NCI-H2081 (cell line): ENCODE data around the gene DENND1A.
"Not testable (repeated sequence)": the region's sequence is repeated elsewhere in the genome, so short reads cannot be mapped to it uniquely, and the experiment has no call there.

ENCODE experiments used
- DNase-seq, 2 experiments: peaks; one replicate each; lab custom pipeline; 2025; lab: John Stamatoyannopoulos, UW

The DENND1A gene

GRCh38 chr9:123654994-123655637 is 274.8 kb downstream of the DENND1A start:
- DNase-seq: no peak

DNA sequence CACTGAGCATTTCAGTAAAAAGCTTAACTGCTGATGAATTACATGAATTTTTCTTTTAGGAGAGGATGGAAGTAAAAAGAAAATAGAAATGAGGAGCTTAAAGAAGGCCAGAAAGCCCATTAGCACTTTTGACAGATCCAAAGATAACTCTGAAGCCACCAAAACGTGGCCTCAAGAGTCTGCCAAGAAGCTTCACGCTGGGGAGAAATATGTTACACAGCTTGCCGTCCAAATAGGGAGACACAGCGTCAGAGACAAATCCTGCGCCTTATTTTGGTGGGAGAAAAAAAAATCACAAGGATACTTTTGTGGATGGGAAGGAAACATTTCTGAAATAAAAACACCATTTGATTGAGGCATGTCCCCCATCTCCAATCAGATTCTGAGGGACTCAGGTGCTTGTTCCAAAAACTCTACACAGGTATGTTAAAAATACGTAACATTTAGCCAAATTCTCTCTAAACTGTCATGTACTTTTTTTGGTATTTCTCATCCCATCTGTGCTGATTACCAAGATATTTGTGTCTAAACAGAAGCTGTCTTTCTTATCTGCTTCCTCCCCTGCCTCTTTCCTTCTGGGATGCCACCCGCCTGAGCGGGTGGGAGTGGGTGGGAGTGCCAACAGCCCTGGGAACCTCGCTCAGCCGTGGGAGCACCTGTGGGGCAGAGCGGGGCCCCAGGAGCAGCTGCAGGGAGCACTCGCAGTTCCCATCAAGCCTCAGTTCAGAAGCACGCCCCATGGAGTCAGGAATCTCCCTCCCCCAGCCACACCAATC is 275.5 kb downstream of the DENND1A start:
- no peak for DNase-seq

DNA sequence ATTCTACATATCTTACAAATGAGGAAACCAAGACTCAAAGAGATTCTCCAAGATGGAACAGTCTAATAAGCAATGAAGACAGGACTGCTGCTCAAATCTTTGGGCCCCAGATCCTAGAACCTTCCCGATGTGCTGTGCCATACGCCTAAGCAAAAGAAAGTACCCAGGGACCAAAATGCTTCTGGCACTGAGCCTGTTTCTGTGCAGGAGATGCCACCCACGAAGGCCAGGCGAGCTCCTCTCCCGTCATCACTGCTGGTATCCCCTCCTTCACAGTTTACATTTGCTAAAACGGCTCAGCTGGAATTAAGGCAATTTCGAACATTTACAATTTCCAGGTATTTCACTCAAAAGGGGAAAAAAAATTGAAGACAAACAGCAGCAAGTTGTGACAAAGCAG is 277.5 kb downstream of the DENND1A start:
- DNase-seq: peak in 1 of 2 experiments; percentile 26

DNA sequence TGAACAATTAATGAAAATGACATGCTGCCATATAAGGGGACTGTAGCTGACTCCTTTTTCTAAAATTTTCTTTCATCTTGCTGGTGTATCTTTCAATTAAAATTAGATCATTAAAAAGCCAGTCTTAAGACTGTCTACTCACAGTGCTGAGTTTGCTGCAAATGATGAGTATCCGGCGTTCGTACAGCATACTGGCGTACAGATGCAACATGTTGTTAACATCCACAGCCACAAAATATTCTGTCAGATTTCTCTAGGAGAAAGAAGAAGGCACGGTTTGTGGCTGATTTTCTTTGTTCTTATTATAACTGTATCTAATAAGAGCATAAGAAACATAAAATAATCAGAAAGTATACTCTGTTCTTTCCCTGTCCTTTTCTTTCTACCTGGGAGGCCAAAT is 278.1 kb downstream of the DENND1A start:
- no peak for DNase-seq

GRCh38 chr9:123651273-123651672 is 278.7 kb downstream of the DENND1A start:
- peak in 1 of 2 experiments; percentile 11 for DNase-seq

DNA sequence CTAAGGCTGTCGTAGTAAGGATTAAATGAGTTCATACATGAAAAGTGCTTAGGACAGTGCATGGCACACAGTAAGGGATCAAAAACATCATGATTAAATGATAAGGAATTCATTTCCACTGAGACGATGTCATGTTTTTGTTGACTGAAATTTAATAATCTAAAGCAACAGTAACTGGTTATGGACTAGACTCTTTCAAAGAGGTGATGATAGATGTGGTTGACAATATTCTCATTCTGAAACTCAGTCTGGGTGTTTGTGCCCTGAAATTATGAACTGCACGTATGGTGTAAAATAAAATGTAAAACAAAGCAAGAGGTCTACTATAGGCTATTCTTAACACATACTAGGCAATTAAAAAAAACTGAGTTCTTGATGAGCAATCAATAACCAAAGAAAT is 280.0 kb downstream of the DENND1A start:
- DNase-seq: no peak

GRCh38 chr9:123647145-123647544 is 282.8 kb downstream of the DENND1A start:
- DNase-seq: no peak

- no peak for DNase-seq
These were observed 284.2 kb downstream of the DENND1A start for GRCh38 chr9:123645762-123646161.

- DNase-seq: no peak
These were observed 284.8 kb downstream of the DENND1A start for GRCh38 chr9:123645126-123645525.

- peak in 1 of 2 experiments; percentile 25 for DNase-seq
These were observed 286.4 kb downstream of the DENND1A start for GRCh38 chr9:123643518-123643917.

DNA sequence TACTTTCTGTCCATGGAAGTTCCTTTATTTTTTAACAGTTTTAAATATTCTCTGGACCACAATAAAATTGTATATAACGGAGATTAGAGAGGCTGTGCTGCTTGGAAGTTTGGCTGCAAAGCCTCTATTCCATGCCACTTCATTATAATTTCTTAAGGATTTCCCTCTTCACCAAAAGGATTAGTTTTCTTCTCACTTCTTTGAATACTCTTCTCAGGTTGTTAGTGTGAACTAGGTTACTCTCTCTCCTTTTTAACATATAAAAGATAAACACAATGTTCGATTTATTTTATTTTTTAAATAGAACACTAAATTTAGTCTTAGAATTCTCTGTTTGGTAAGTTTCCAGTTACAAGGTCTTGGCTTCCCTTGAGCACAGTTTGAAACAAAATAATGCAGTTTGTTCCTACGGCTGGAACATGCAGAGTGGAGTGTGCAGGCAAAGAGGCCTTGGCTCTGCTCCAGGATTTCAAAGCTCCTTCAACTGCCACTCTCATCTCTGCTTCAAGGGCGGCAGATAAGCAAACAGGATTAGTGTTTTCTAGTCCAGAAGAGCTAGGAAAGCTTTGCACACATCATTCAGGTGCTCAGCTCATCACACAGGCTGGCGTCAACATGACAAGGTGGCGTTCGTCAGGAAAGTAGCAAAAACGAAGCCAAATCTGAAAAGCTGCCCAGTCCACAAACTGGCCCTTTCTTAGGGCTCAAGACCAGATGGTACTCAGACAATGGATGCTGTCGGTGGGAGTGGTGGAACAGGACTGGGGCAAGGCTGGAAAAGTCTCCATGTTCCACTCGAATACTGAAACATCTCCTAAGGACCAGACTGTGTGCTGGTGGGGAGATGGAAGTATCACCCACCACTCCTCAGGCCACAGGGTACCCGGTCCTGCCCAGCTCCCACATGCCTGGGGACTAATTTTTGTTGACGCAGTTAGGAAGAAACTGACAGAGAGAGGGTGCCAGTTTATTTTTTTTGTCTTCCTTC is 287.3 kb downstream of the DENND1A start:
- peak; percentile 63 to 85 for DNase-seq

DNA sequence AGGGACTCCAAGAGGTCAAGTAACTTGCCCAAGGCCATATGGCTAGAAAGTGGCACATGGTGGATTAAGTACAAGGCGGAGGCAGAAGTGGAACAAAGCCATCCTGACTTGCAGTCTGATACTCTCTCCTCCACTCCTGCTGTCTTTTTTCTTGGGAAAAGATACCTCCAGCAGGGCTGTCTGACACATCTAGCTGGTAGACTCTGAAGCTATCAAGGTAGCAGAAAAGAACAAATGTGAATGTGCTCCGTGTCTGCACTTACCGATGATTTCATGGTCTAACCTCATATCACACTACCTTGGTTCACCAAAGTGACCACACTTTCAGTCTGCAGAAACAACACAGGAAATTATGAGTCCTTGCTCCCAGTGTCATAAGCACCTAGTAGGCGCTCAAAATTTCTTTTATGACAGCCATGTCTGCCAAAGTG is 289.1 kb downstream of the DENND1A start:
- DNase-seq: no peak

DNA sequence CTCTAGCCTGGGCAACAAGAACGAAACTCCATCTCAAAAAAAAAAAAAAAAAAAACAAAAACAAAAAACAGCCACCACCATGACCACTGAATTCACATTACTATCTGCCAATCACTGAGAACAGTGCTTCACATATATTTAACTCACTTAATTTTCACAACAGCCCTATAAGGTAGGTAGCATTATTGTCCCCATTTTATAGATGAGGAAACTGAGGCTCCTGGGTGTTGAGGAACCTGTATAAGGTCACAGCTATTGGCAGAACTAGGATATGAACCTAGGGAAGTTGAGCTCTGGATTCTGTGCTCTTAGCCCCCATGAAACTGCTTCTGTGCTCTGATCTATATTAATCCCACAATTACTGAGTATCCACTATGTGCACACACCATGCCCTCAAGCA is 290.2 kb downstream of the DENND1A start:
- DNase-seq: no peak

DNA sequence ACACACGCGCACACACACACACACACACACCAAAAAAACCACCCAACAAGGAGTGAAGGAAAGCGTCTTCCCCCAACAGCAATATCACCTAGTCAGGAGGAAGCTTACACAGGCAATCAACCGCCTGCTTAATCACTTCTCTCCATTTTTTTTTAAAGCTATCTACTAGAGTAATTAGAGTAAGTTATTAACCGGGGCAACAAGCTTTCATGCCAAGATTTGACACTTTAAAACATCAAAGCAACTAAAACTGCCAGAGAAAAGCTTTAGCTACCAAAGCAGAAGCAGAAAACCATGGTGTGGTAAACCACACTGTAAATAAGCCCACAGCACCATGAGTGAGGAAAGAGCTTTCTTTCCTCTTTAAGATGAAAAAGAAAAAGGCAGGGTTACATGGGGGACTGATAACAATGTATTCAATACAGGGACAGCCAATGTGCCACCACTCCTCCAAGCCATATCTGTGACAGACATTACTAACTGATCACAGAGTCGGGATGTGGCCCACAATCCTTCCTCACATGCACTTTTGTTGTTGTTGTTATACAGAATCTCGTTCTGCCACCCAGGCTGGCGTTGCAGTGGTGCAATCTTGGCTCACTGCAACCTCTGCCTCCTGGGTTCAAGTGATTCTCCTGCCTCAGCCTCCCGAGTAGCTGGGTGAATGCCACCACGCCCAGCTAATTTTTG is 291.8 kb downstream of the DENND1A start:
- DNase-seq: no peak

- DNase-seq: no peak
These were observed 292.4 kb downstream of the DENND1A start for GRCh38 chr9:123637606-123637944.

GRCh38 chr9:123636805-123637204 is 293.1 kb downstream of the DENND1A start:
- not testable (repeated sequence) for DNase-seq

DNA sequence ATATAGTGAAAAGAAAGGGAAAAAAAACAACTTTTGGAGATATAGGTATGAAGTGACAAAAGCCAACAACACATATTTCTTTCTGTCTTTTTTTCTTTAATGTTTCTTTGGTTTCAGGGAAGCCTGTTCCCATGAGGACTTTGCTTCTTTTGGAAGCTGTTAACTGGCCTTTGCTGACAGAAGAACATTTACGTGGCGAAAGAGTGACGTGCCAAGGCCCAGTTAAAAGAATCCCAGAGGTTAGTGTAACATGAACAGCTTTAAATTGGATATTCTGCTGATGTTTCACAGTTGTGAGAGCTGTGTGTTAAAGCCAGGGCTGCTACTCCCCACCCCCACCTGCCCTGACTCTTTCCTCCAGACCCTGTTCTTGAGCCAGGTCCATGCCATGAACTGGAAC is 298.1 kb downstream of the DENND1A start:
- DNase-seq: no peak

GRCh38 chr9:123630233-123630632 is 299.7 kb downstream of the DENND1A start:
- DNase-seq: no peak

DNA sequence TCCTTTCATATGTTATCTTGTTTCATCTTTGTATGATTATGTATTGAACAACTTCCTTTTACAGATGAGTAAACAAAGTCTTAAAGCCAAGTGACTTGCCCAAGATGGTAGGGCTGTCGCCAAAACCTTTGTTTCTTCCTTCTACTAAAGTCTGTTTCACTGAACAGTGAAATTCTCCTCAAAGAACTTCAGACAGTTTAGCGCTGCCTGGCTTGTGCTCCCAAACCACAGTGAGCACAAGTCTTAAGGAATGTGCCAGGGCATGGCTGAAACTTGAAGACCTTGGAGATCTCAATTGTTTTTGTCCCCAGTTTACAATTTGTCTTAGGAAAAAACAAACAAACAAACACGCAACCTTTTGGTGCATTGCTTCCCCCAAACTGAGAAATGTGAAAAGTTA is 300.4 kb downstream of the DENND1A start:
- no peak for DNase-seq

GRCh38 chr9:123622711-123623241 is 307.1 kb downstream of the DENND1A start:
- DNase-seq: no peak

GRCh38 chr9:123620239-123620638 is 309.7 kb downstream of the DENND1A start:
- DNase-seq: no peak
